ENCODE data around the gene PTGFR. TPM values are rescaled to one million over a fixed set of nuclear protein-coding genes. Genes with fewer than 3 reads are reported as not detected.

PTGFR gene
- total and polyA plus RNA-seq, 2 of the 13 experiments (the other 11 are each of a cell fraction or from before 2014, with no cell fraction given) = not detected

DNA sequence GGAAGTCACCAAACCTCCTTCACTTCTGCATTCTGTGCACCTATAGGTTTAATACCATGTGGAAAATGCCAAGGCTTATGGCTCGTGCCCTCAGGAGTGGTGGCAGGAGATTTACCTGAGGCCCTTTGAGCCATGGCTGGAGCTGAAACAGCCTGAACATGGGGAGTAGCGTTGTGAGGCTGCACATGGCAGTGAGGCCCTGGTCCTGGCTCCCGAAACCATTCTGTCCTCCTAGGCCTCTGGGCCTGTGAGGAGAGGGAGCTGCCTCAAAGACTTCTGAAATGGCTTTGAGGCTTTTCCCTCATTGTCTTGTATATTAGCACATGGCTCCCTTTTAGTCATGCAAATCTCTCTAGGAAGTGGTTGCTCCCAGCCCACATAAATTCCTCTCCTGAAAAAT is 20.6 kb downstream of the PTGFR start:
- Histone ChIP-seq H3K36me3 (replicated peaks in 1 of 2; ENCODE audit: control insufficient read depth in 1 of 2, insufficient read depth in 2 of 2, low read length in 2 of 2) (no peaks in the 10 kb centered on the region), H3K9me3 (ENCODE audit: low read length) (peaks cover 30% of the 10 kb centered on the region), H3K4me3 (replicated peaks in 1 of 3; ENCODE audit: insufficient read depth in 1 of 3, low read depth in 2 of 3, low read length in 3 of 3) (no peak overlapping the region), H4K20me1 (ENCODE audit: insufficient read depth, low read length) (no peaks in the 10 kb centered on the region), H3K27me3 (ENCODE audit: control insufficient read depth in 1 of 2, insufficient read depth in 2 of 2, low read length in 2 of 2) (no peaks in the 10 kb centered on the region), H3K27ac (ENCODE audit: extremely low read length, insufficient read depth, low read length) (no peak overlapping the region), H3K4me2 (ENCODE audit: low read depth, low read length) (no peak overlapping the region), H3K79me2 (ENCODE audit: insufficient read depth, low read length) (no peaks in the 10 kb centered on the region), H2AFZ (ENCODE audit: low read length) (no peak overlapping the region), H3K9ac (ENCODE audit: insufficient read depth, low read depth, low read length) (no peak overlapping the region), H3K4me1 (ENCODE audit: insufficient read depth, low read length) (no peaks in the 10 kb centered on the region)
- in situ Hi-C loops (cut with HindIII; ENCODE audit: extremely low pct_ligation_motif_present, low pct_unique_long_range_greater_than_20kb) = no loop called here
- POLR2A ChIA-PET = no interaction called here
- ATAC-seq (no peak), FAIRE-seq (no peak), DNase-seq (ENCODE audit: low spot score) (no peak)
- no TSS peak for BruUV-seq (replicated peaks)
- no CpG with 5 or more reads among the region's 3 CpGs for WGBS (ENCODE audit: low lambda C conversion rate)
- TF ChIP-seq SALL2 (CRISPR knock-in tag; IDR thresholded peaks at IDR 0.05) = no peak
- peak; percentile 44 for TF ChIP-seq ZFP36 (IDR thresholded peaks at IDR 0.05; ENCODE audit: borderline replicate concordance, low read depth, low read length, partially characterized antibody)
- no peak for TF ChIP-seq BRCA1 (CRISPR knock-in tag; IDR thresholded peaks at IDR 0.05)
- CTCF ChIA-PET (ENCODE audit: low intra/inter-chr PET ratio, low total read pairs) = no interaction called here
- intact Hi-C loops (cut with micrococcal nuclease; ENCODE audit: unreplicated experiment) = no loop called here

DNA sequence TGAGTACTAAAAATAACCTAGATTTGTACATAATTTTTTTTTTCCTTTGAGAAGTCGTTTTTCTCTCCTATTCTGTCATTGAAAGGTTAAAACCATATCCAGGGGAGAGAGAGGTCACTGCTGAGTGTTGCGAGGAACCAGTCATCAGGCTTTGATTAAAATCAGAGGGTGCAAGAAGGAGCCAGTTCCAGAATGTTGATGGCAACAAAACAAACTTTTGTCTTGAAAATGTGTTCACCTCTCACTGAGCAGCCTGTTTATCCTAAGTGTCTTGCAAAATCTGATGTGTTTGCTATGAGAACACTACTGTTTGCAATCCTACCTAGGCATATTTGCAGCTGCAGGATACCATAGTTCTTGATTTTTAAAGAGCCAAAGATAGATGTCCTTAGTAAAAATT is 25.9 kb downstream of the PTGFR start:
- FAIRE-seq (no peak), ATAC-seq (no peak), DNase-seq (ENCODE audit: low spot score) (no peak)
- peaks cover 10% of the 10 kb centered on the region for H3K9me3 ChIP-seq (ENCODE audit: low read length)
- H4K20me1 ChIP-seq (ENCODE audit: insufficient read depth, low read length) = no peaks in the 10 kb centered on the region
- no peaks in the 10 kb centered on the region for H3K27me3 ChIP-seq (ENCODE audit: control insufficient read depth in 1 of 2, insufficient read depth in 2 of 2, low read length in 2 of 2)
- intact Hi-C loops (cut with micrococcal nuclease; ENCODE audit: unreplicated experiment) (no loop called here), in situ Hi-C loops (cut with HindIII; ENCODE audit: extremely low pct_ligation_motif_present, low pct_unique_long_range_greater_than_20kb) (no loop called here)
- no peaks in the 10 kb centered on the region for H3K79me2 ChIP-seq (ENCODE audit: insufficient read depth, low read length)
- no peaks in the 10 kb centered on the region for H3K36me3 ChIP-seq (replicated peaks in 1 of 2; ENCODE audit: control insufficient read depth in 1 of 2, insufficient read depth in 2 of 2, low read length in 2 of 2)
- no peak overlapping the region for H3K9ac ChIP-seq (ENCODE audit: insufficient read depth, low read depth, low read length)
- CTCF ChIA-PET (ENCODE audit: low intra/inter-chr PET ratio, low total read pairs) = no interaction called here
- H3K4me2 ChIP-seq (ENCODE audit: low read depth, low read length) = no peak overlapping the region
- no peak overlapping the region for H2AFZ ChIP-seq (ENCODE audit: low read length)
- H3K4me1 ChIP-seq (ENCODE audit: insufficient read depth, low read length) = no peaks in the 10 kb centered on the region
- 4% methylated on average over 2 of the region's 2 CpGs for WGBS (ENCODE audit: low lambda C conversion rate)
- H3K4me3 ChIP-seq (replicated peaks in 1 of 3; ENCODE audit: insufficient read depth in 1 of 3, low read depth in 2 of 3, low read length in 3 of 3) = no peak overlapping the region
- H3K27ac ChIP-seq (ENCODE audit: extremely low read length, insufficient read depth, low read length) = no peak overlapping the region
- POLR2A ChIA-PET = no interaction called here
- no TSS peak for BruUV-seq (replicated peaks)
- TF ChIP-seq ZNF891 (CRISPR knock-in tag; IDR thresholded peaks at IDR 0.05) (no peak), IKZF4 (CRISPR knock-in tag; IDR thresholded peaks at IDR 0.05; ENCODE audit: borderline replicate concordance, low read depth, not compliant biosample characterization) (no peak), ZNF124 (CRISPR knock-in tag; IDR thresholded peaks at IDR 0.05) (no peak), ZNF747 (CRISPR knock-in tag; IDR thresholded peaks at IDR 0.05; ENCODE audit: borderline replicate concordance) (no peak), ZNF333 (CRISPR knock-in tag; IDR thresholded peaks at IDR 0.05; ENCODE audit: borderline replicate concordance) (no peak), GZF1 (CRISPR knock-in tag; IDR thresholded peaks at IDR 0.05) (no peak), GTF2F1 (IDR thresholded peaks at IDR 0.05; ENCODE audit: low read length) (no peak), LCORL (IDR thresholded peaks at IDR 0.05) (no peak), LCORL (CRISPR knock-in tag; IDR thresholded peaks at IDR 0.05) (no peak), ZNF3 (CRISPR knock-in tag; IDR thresholded peaks at IDR 0.05) (no peak)
- TF ChIP-seq, protein P1, sequence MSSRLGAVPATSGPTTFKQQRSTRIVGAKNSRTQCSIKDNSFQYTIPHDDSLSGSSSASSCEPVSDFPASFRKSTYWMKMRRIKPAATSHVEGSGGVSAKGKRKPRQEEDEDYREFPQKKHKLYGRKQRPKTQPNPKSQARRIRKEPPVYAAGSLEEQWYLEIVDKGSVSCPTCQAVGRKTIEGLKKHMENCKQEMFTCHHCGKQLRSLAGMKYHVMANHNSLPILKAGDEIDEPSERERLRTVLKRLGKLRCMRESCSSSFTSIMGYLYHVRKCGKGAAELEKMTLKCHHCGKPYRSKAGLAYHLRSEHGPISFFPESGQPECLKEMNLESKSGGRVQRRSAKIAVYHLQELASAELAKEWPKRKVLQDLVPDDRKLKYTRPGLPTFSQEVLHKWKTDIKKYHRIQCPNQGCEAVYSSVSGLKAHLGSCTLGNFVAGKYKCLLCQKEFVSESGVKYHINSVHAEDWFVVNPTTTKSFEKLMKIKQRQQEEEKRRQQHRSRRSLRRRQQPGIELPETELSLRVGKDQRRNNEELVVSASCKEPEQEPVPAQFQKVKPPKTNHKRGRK (CRISPR knock-in tag; IDR thresholded peaks at IDR 0.05) = no peak
- TF ChIP-seq, protein P2, sequence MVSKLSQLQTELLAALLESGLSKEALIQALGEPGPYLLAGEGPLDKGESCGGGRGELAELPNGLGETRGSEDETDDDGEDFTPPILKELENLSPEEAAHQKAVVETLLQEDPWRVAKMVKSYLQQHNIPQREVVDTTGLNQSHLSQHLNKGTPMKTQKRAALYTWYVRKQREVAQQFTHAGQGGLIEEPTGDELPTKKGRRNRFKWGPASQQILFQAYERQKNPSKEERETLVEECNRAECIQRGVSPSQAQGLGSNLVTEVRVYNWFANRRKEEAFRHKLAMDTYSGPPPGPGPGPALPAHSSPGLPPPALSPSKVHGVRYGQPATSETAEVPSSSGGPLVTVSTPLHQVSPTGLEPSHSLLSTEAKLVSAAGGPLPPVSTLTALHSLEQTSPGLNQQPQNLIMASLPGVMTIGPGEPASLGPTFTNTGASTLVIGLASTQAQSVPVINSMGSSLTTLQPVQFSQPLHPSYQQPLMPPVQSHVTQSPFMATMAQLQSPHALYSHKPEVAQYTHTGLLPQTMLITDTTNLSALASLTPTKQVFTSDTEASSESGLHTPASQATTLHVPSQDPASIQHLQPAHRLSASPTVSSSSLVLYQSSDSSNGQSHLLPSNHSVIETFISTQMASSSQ (IDR thresholded peaks at IDR 0.05; ENCODE audit: low read depth) = no peak
- TF ChIP-seq, protein P2 (CRISPR knock-in tag; IDR thresholded peaks at IDR 0.05; ENCODE audit: borderline replicate concordance) = no peak

Measured in HepG2 (cell line).